SU-DHL-6 (cell line): ENCODE measurements around the gene PPP1R14C.

Source experiments
- EZH2phosphoT487 ChIP-seq: fragments of 200-600 bp; sonication (generic), shearing (Covaris generic); conservative IDR thresholded peaks from 2 replicates; pipeline ENCODE4 v1.6.1; 2018; ENCODE audit warnings: mild to moderate bottlenecking, antibody characterized with exemption, low read length, moderate library complexity, mixed read lengths
- TF ChIP-seq, protein P1 (sequence below): fragments of 200-600 bp; sonication (generic); IDR thresholded peaks from one replicate; pipeline ENCODE4 v1.5.1; 2017; ENCODE audit warnings: antibody characterized with exemption, mild to moderate bottlenecking, low read length, moderate library complexity; ENCODE audit not compliant: insufficient read depth, poor library complexity, severe bottlenecking

DNA sequence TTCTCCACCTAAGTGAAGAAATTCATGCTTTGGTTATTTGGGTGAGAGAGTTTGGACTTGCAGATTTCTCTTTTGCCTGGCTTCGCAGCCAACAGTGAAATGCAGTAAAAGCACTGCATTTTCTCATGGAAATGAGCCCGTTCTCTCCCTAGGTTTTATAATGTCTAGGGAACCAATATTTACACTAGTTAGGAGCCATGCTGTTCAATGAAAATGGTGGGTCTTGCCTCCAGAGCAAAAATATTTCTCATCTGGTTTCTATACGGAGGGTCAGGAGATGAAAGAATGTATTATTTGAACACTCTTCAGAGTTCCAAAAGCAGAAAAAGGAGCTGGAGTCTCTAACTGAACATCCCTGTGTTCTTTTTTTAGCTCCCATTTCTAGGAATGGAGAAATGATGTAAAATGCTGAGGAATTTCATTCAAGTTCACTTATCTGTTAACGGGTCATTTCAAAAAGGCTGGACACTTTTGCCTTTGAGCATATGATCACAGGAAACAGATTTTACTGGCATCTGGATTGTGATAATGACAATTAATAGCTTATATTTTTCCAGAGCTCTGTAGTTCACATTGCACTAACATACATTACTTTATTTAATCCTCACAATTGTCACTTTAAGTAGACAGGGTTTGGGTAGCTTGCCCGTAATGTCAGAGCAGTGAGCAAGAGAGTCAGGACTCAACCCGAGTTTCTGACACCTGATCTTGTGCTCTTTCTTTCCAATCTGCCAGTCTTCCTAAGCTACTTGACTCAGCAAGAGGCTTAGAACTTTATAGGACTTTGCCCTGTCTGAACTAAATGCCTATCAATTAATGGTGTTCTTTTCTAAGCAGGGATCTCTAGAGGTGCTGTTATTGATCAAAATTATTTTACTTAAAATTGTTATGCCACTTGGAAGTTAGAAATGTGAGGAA, 78.0 kb downstream of the PPP1R14C start:
- TF ChIP-seq, protein P1, sequence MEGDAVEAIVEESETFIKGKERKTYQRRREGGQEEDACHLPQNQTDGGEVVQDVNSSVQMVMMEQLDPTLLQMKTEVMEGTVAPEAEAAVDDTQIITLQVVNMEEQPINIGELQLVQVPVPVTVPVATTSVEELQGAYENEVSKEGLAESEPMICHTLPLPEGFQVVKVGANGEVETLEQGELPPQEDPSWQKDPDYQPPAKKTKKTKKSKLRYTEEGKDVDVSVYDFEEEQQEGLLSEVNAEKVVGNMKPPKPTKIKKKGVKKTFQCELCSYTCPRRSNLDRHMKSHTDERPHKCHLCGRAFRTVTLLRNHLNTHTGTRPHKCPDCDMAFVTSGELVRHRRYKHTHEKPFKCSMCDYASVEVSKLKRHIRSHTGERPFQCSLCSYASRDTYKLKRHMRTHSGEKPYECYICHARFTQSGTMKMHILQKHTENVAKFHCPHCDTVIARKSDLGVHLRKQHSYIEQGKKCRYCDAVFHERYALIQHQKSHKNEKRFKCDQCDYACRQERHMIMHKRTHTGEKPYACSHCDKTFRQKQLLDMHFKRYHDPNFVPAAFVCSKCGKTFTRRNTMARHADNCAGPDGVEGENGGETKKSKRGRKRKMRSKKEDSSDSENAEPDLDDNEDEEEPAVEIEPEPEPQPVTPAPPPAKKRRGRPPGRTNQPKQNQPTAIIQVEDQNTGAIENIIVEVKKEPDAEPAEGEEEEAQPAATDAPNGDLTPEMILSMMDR = no peak
- TF ChIP-seq EZH2phosphoT487 = no peak
